ENCODE measurements around the gene GRID1.

Gene GRID1

DNA sequence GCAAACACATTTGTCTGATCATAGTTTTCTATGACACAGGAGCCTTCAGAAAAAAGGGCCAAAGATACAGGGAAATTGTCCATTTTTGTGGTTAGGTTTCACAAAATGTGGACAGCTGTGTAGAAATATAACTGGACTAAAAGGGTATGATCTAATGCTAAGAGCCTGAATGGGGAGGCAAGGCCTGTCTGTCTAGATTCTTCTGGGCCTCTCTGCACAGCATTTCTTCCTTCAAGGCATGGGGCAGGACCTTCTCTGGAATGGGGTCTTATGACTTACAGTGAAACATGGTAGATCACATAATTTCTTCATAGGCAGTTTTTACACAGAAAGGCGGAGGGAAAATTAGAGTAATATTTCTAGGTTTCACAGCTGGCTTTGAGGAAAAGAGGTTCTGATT, 795.7 kb downstream of the GRID1 start:
- DNase-seq, result no peak
- TF ChIP-seq GATA1 (IDR thresholded peaks at IDR 0.05; ENCODE audit: low read depth, low read length) (no peak), POLR2A (IDR thresholded peaks at IDR 0.05; ENCODE audit: low read length) (no peak)

DNA sequence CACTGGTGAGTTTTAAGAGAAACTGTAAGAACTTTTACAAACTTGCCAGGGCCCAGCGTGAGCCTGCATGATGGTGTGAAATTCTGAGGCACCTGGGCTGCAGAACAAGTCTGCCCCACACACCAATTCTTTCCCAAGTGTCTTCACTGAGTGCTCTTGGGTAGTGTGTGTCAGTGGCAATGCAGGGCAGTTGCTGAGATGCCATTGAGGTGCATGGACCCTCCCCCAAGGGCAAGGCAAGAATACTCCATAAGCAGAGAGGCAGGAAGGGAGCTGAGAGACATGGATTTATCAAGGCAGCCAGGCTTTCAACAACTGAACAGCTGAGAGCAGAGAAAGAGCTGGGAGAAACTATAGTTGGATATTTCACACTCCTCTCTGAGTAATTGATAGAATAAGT, 801.2 kb downstream of the GRID1 start:
- TF ChIP-seq POLR2A (IDR thresholded peaks at IDR 0.05; ENCODE audit: low read length) (no peak), GATA1 (IDR thresholded peaks at IDR 0.05; ENCODE audit: low read depth, low read length) (no peak)

DNA sequence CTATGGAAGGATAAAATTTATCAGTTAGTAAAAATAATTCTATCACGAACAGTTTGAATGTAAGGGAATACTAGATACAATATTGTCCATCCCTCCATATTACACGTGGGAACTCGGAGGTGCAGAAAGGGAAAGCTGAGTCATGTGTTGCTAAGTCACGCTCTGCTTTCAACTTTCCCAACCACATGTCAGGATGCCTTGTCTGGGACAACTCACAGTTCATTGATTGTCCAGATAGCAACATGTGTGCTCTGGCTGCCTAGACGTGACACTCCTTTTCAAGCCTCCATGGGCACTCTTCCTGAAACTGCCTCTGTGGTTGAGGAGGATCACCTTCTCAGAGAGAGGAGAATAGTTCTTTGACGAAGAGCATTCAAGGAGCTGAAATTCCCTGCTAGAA, 808.1 kb downstream of the GRID1 start:
- no peak for TF ChIP-seq GATA1 (IDR thresholded peaks at IDR 0.05; ENCODE audit: low read depth, low read length)
- no peak for TF ChIP-seq POLR2A (IDR thresholded peaks at IDR 0.05; ENCODE audit: low read length)
- DNase-seq, result no peak

More for the DNA sequence above, 801.2 kb downstream of the GRID1 start:
- DNase-seq, result no peak

DNA sequence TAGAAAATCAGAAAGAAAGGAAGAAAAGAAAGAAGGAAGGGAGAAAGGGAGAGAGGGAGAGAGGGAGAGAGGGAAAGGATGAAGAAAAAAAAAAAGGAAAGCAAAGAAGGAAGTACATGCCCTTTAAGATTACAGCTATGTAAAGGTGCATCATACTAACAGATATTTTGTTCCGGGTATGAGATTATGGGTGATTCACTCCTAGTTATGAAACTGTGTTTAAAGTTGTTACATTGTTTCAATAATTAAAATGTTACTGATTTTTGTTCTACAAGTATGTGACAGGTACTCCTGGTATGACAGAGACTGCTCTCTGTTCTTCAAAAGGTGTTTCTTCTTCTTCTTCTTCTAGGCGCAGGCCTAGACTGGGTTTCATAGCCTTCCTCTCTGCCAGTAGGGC, 808.9 kb downstream of the GRID1 start:
- no peak for DNase-seq
- TF ChIP-seq POLR2A (IDR thresholded peaks at IDR 0.05; ENCODE audit: low read length) (no peak), GATA1 (IDR thresholded peaks at IDR 0.05; ENCODE audit: low read depth, low read length) (no peak)

DNA sequence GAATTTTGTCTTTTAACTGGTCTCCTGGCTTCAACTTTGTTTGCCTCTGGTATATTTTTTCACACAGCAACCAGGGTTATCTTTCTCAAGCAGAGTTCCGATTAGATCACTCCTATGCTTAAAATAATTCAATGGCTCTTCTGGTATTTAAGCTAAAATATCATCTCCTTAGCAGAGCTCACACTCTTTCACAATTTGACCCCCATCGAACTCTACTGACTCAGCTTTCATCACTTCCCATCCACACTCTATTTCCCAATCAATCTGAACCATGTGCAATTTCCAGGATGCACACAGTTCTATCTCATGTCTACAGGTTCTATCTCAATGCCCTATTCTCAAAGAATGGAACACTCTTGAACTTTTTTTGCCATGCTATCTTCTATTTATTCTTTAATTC, 809.5 kb downstream of the GRID1 start:
- no peak for DNase-seq
- TF ChIP-seq POLR2A (IDR thresholded peaks at IDR 0.05; ENCODE audit: low read length) (no peak), GATA1 (IDR thresholded peaks at IDR 0.05; ENCODE audit: low read depth, low read length) (no peak)

Measured in erythroblast (primary cell).